ENCODE measurements around the gene CELF4.

DNA sequence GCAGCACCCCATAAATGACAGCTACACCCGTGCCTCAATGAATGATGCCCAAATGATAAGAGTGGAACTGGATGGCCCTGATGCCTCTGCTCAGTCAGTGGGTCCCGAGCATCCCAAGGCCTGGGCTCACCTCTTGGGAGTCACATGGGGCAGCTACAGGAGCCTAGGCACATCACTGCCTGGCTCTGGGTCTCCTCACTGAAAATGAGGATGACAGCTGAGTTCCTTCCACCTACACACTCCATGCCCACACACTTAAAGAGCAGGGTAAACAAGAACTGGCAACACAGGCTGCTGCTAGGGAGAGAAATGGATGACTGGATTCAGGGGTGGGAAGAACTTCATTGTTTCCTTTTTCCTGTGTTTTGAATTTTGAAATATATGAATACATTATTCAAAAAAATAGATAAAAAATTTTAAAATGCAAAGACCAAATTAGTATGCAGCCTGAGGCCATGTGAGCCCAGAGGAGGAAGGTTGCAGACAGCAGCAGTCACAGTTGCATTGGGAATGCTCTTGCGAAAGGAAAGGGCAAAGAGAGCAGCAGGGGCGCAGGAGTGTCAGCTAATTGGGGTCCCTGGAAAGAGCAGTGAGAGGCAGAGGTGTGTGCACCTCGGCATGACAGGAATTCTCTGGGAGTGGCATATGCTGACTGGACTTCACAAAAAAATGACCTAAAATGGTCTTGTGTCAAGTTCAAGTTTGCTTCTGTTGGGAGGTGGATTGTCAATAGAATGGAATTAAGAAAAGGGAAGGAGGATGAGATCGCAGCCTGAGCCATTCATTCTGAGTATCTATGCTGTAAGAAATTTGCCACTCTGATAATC is 327.1 kb downstream of the CELF4 start:
- TF ChIP-seq, protein P1, sequence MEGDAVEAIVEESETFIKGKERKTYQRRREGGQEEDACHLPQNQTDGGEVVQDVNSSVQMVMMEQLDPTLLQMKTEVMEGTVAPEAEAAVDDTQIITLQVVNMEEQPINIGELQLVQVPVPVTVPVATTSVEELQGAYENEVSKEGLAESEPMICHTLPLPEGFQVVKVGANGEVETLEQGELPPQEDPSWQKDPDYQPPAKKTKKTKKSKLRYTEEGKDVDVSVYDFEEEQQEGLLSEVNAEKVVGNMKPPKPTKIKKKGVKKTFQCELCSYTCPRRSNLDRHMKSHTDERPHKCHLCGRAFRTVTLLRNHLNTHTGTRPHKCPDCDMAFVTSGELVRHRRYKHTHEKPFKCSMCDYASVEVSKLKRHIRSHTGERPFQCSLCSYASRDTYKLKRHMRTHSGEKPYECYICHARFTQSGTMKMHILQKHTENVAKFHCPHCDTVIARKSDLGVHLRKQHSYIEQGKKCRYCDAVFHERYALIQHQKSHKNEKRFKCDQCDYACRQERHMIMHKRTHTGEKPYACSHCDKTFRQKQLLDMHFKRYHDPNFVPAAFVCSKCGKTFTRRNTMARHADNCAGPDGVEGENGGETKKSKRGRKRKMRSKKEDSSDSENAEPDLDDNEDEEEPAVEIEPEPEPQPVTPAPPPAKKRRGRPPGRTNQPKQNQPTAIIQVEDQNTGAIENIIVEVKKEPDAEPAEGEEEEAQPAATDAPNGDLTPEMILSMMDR (IDR thresholded peaks at IDR 0.05) = no peak
- TF ChIP-seq POLR2A (IDR thresholded peaks at IDR 0.05) = no peak

Data from body of pancreas (tissue), 4 donors.